Hepatocyte (in vitro differentiated cells): ENCODE data around the gene ATF7. TPM values are rescaled to one million over a fixed set of nuclear protein-coding genes. Genes with fewer than 3 reads are reported as not detected.

ENCODE experiments used
- DNase-seq: peaks from one replicate; pipeline ENCODE4 v3.0.0-alpha.2; 2016; ENCODE audit warnings: low spot score
- H2AFZ ChIP-seq: fragments of 200-600 bp; sonication (generic); 2 replicates; pipeline ENCODE4 v1.6.0; 2016; ENCODE audit warnings: antibody characterized with exemption, mild to moderate bottlenecking
- H3K27ac ChIP-seq: fragments of 200-600 bp; sonication (generic); 2 replicates; pipeline ENCODE4 v1.5.1; 2016; ENCODE audit warnings: mild to moderate bottlenecking
- H3K27me3 ChIP-seq: fragments of 200-600 bp; sonication (generic); 2 replicates; pipeline ENCODE4 v1.6.1; 2016
- H3K36me3 ChIP-seq: fragments of 200-600 bp; sonication (generic); replicated peaks from 2 replicates; pipeline ENCODE4 v1.5.1; 2016; ENCODE audit warnings: low read depth; ENCODE audit not compliant: insufficient read depth
- H3K4me1 ChIP-seq: fragments of 200-600 bp; sonication (generic); 2 replicates; pipeline ENCODE4 v1.5.1; 2016; ENCODE audit warnings: mild to moderate bottlenecking, moderate library complexity; ENCODE audit not compliant: insufficient read depth
- H3K4me2 ChIP-seq: fragments of 200-600 bp; sonication (generic); 2 replicates; pipeline ENCODE4 v1.6.0; 2016
- H3K4me3 ChIP-seq: fragments of 200-600 bp; sonication (generic); 2 replicates; pipeline ENCODE4 v1.5.1; 2016; ENCODE audit warnings: mild to moderate bottlenecking
- H3K79me2 ChIP-seq: fragments of 200-600 bp; sonication (generic); 2 replicates; pipeline ENCODE4 v1.6.0; 2017; ENCODE audit warnings: mild to moderate bottlenecking
- H3K9me2 ChIP-seq: fragments of 200-600 bp; sonication (generic); replicated peaks from 2 replicates; pipeline ENCODE4 v1.6.0; 2017; ENCODE audit warnings: mild to moderate bottlenecking; ENCODE audit not compliant: insufficient read depth
- H3K9me3 ChIP-seq: fragments of 200-600 bp; sonication (generic); 2 replicates; pipeline ENCODE4 v1.5.1; 2016; ENCODE audit warnings: low read depth, mild to moderate bottlenecking
- H4K20me1 ChIP-seq: fragments of 200-600 bp; sonication (generic); 2 replicates; pipeline ENCODE4 v1.6.0; 2016; ENCODE audit warnings: mild to moderate bottlenecking; ENCODE audit not compliant: insufficient read depth, poor library complexity, severe bottlenecking
- EZH2 ChIP-seq: fragments of 200-600 bp; sonication (generic); IDR thresholded peaks from 2 replicates; pipeline ENCODE4 v1.6.1; 2016; ENCODE audit warnings: antibody characterized with exemption, mild to moderate bottlenecking, borderline replicate concordance
- EZH2phosphoT487 ChIP-seq: fragments of 200-600 bp; sonication (generic); IDR thresholded peaks from one replicate; pipeline ENCODE4 v1.6.1; 2018; ENCODE audit warnings: antibody characterized with exemption, mild to moderate bottlenecking, low read depth, moderate library complexity; ENCODE audit not compliant: unreplicated experiment, severe bottlenecking
- WGBS: methylation state at CpG from one replicate; pipeline ENCODE4 v1.1.6; 2016; ENCODE audit warnings: low lambda C conversion rate; ENCODE audit errors: missing lambda C conversion rate; 5-methylcytosine and 5-hydroxymethylcytosine counted together
- polyA plus RNA-seq: library from polyadenylated mRNA; unstranded; fragments of >200 nt; fragmentation: Nextera tagmentation; extraction: Ambion mirVana; gene quantifications from 2 replicates; pipeline ENCODE4 v1.2.1, GENCODE V29; 2016
- total RNA-seq: library from RNA; depleted of rRNA; stranded (reverse); fragments of >200 nt; gene quantifications from 2 replicates; pipeline ENCODE4 v1.2.3, GENCODE V29; 2014
- TF ChIP-seq, protein P1 (sequence below): fragments of 200-600 bp; sonication (generic); IDR thresholded peaks from 2 replicates; pipeline ENCODE4 v1.5.1; 2016; ENCODE audit warnings: antibody characterized with exemption, mild to moderate bottlenecking; ENCODE audit not compliant: poor library complexity

The ATF7 gene
- total and polyA plus RNA-seq, 2 experiments from 2014 or later: 17.8 to 19.2 TPM

DNA sequence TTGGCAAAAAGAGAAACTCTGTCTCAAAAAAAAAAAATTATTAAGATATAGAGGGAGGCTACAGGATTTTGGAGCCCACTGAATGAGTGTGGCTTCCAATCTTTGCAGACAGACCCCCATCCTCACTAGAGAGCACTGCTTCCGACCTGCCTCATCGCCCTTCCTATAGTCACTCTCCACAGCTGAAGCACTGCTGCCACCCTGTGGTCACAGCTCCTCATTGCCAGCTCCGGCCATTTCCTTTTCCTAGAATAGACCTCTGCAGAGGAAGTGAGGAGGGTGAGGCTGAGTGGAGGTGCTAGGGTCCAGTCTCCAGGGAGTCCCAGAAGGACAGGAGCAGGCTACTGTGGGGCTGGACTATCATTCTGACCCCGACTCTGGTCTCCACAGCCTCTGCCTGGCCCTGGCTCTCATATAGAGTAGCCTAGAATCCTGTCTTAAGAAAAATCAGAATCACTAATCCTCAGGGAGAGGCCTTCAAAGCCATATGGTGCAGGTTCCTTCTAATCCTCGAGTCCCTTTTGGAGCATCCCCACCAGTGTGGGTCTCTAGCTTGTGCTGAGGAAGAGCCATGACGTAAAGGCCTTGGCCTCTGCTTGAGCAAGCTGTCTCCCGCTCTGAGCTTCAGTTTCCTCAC, 117.5 kb downstream of the ATF7 start:
- 40% methylated on average over 7 of the region's 7 CpGs for WGBS
- H3K4me2 ChIP-seq: no peak overlapping the region
- no peak overlapping the region for H2AFZ ChIP-seq
- H3K4me3 ChIP-seq: no peak overlapping the region
- no peak overlapping the region for H3K27ac ChIP-seq
- DNase-seq: peak; percentile 90
- no peak for TF ChIP-seq EZH2
- TF ChIP-seq EZH2phosphoT487: no peak
- TF ChIP-seq, protein P1, sequence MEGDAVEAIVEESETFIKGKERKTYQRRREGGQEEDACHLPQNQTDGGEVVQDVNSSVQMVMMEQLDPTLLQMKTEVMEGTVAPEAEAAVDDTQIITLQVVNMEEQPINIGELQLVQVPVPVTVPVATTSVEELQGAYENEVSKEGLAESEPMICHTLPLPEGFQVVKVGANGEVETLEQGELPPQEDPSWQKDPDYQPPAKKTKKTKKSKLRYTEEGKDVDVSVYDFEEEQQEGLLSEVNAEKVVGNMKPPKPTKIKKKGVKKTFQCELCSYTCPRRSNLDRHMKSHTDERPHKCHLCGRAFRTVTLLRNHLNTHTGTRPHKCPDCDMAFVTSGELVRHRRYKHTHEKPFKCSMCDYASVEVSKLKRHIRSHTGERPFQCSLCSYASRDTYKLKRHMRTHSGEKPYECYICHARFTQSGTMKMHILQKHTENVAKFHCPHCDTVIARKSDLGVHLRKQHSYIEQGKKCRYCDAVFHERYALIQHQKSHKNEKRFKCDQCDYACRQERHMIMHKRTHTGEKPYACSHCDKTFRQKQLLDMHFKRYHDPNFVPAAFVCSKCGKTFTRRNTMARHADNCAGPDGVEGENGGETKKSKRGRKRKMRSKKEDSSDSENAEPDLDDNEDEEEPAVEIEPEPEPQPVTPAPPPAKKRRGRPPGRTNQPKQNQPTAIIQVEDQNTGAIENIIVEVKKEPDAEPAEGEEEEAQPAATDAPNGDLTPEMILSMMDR: peak; percentile 97
- no peaks in the 10 kb centered on the region for H3K9me2 ChIP-seq
- H3K4me1 ChIP-seq: no peaks in the 10 kb centered on the region
- H3K36me3 ChIP-seq: no peaks in the 10 kb centered on the region
- no peaks in the 10 kb centered on the region for H4K20me1 ChIP-seq
- peaks cover under 1% of the 10 kb centered on the region for H3K79me2 ChIP-seq
- no peaks in the 10 kb centered on the region for H3K27me3 ChIP-seq
- H3K9me3 ChIP-seq: no peaks in the 10 kb centered on the region

DNA sequence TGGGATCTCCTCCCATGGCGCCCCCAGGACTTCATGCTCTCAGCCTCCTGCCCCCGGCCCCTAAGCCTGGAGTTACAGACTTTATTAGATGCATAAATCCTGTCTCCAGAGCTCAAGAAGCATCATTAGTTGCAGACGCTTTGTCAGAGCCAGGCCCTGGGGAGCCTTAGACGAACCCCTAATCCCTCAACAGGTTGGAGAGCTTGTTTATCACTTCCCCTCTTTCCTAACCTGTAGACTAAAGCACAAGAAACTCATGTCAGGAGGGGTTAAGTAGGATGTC, 118.6 kb downstream of the ATF7 start:
- H4K20me1 ChIP-seq: no peaks in the 10 kb centered on the region
- H3K27ac ChIP-seq: no peak overlapping the region
- no peak overlapping the region for H2AFZ ChIP-seq
- H3K4me3 ChIP-seq: no peak overlapping the region
- no peak for DNase-seq
- no peaks in the 10 kb centered on the region for H3K27me3 ChIP-seq
- no peaks in the 10 kb centered on the region for H3K9me2 ChIP-seq
- H3K9me3 ChIP-seq: no peaks in the 10 kb centered on the region
- no peak overlapping the region for H3K4me2 ChIP-seq
- no peaks in the 10 kb centered on the region for H3K36me3 ChIP-seq
- H3K79me2 ChIP-seq: peaks cover 12% of the 10 kb centered on the region
- peaks cover under 1% of the 10 kb centered on the region for H3K4me1 ChIP-seq
- WGBS: 79% methylated on average over 4 of the region's 4 CpGs
- TF ChIP-seq, protein P1: no peak
- TF ChIP-seq EZH2phosphoT487: no peak

DNA sequence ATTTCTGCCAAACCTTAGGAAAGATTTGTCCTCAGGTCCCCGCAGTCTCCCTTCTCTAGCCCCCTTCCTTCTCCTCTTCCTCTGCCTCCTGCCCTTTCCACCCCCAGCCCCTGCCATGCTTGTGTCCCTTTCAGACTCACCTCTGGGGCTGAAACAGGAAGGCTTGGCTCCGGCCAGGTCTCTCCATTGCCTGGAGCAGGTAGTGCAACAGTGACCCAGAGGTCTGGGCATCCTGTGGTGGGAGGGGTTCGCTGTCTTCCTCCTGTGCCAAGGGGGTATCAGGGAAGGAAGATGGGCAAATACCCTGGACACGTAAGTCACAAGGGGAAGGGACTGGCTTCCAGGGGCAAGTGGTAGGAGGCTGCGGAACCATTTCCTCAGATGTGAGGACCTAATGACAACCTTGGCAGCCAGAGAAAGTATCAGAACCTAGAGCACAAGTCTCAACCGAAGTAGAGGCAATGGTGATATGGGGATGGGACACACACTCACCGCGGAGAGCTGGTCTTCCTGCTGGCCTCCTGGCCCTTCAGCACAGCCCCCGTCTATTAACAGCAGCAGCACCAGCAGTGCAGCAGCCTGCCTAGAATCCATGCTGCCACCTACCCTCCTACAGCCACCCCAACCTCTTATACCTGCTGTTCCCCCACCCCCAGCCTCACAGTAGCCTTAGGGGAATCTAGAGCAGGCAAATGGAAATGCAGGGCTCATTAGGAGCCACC, 119.1 kb downstream of the ATF7 start, which contains the start of gene NPFF:
NPFF (minus strand) TSS at position 604 of the 722 bp plus-strand sequence; CDS start at position 594, 10 bp downstream.
- H3K4me1 ChIP-seq: peaks cover 6% of the 10 kb centered on the region
- peaks cover 17% of the 10 kb centered on the region for H3K79me2 ChIP-seq
- H4K20me1 ChIP-seq: no peaks in the 10 kb centered on the region
- no peaks in the 10 kb centered on the region for H3K9me3 ChIP-seq
- H2AFZ ChIP-seq: no peak within 1 kb of the TSS
- no peak for TF ChIP-seq EZH2
- TF ChIP-seq, protein P1: no peak
- no peak for TF ChIP-seq EZH2phosphoT487
- no peak for DNase-seq
- H3K4me2 ChIP-seq: no peak within 1 kb of the TSS
- no peaks in the 10 kb centered on the region for H3K9me2 ChIP-seq
- H3K27me3 ChIP-seq: no peaks in the 10 kb centered on the region
- H3K4me3 ChIP-seq: no peak within 1 kb of the TSS
- H3K27ac ChIP-seq: no peak within 1 kb of the TSS
- WGBS: 92% methylated on average over 9 of the region's 9 CpGs
- H3K36me3 ChIP-seq: no peaks in the 10 kb centered on the region
